Measurements from ENCODE around the gene ATP6V0A4.

GRCh38 chr7:138756591-138757242 is 41.3 kb downstream of the ATP6V0A4 start:
- TF ChIP-seq CTCF (IDR thresholded peaks at IDR 0.05) (no peak), EZH2 (IDR thresholded peaks at IDR 0.05; ENCODE audit: borderline replicate concordance, insufficient read depth, low read depth, low read length, poor library complexity, severe bottlenecking) (no peak)

Data from B cell (primary cell).